ENCODE measurements around the gene TGIF2. TPM values are rescaled to one million over a fixed set of nuclear protein-coding genes. Genes with fewer than 3 reads are reported as not detected.
A peak's percentile ranks its signal among the peaks of the same experiment; 100 is the strongest.

The TGIF2 gene
- total and polyA plus RNA-seq, 9 of the 15 experiments (the other 6 are each of a cell fraction or from before 2014, with no cell fraction given) = 6.8 to 27.8 (median 15.7) TPM

GRCh38 chr20:36573103-36573797 lies at the start of gene TGIF2 (continued):
- TF ChIP-seq, protein P1, sequence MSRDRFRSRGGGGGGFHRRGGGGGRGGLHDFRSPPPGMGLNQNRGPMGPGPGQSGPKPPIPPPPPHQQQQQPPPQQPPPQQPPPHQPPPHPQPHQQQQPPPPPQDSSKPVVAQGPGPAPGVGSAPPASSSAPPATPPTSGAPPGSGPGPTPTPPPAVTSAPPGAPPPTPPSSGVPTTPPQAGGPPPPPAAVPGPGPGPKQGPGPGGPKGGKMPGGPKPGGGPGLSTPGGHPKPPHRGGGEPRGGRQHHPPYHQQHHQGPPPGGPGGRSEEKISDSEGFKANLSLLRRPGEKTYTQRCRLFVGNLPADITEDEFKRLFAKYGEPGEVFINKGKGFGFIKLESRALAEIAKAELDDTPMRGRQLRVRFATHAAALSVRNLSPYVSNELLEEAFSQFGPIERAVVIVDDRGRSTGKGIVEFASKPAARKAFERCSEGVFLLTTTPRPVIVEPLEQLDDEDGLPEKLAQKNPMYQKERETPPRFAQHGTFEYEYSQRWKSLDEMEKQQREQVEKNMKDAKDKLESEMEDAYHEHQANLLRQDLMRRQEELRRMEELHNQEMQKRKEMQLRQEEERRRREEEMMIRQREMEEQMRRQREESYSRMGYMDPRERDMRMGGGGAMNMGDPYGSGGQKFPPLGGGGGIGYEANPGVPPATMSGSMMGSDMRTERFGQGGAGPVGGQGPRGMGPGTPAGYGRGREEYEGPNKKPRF (IDR thresholded peaks at IDR 0.05; ENCODE audit: low read depth, low read length) = no peak
- no peak for TF ChIP-seq NR2C2 (CRISPR knock-in tag; IDR thresholded peaks at IDR 0.05)
- TF ChIP-seq NR2C2 (tag; IDR thresholded peaks at IDR 0.05) = no peak
- TF ChIP-seq CHCHD3 (CRISPR knock-in tag; IDR thresholded peaks at IDR 0.05) = no peak
- TF ChIP-seq ILK (tag; IDR thresholded peaks at IDR 0.05; ENCODE audit: borderline replicate concordance, low read depth) = no peak
- TF ChIP-seq, protein P2, sequence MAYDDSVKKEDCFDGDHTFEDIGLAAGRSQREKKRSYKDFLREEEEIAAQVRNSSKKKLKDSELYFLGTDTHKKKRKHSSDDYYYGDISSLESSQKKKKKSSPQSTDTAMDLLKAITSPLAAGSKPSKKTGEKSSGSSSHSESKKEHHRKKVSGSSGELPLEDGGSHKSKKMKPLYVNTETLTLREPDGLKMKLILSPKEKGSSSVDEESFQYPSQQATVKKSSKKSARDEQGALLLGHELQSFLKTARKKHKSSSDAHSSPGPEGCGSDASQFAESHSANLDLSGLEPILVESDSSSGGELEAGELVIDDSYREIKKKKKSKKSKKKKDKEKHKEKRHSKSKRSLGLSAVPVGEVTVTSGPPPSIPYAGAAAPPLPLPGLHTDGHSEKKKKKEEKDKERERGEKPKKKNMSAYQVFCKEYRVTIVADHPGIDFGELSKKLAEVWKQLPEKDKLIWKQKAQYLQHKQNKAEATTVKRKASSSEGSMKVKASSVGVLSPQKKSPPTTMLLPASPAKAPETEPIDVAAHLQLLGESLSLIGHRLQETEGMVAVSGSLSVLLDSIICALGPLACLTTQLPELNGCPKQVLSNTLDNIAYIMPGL (CRISPR knock-in tag; IDR thresholded peaks at IDR 0.05) = no peak
- no peak for TF ChIP-seq RBBP5 (IDR thresholded peaks at IDR 0.05; ENCODE audit: borderline replicate concordance, insufficient read depth, low read length, poor library complexity, severe bottlenecking)
- no peak for TF ChIP-seq ETV6 (IDR thresholded peaks at IDR 0.05; ENCODE audit: borderline replicate concordance in 1 of 2, low read depth in 2 of 2, low read length in 1 of 2)
- no peak for TF ChIP-seq ETV6 (CRISPR knock-in tag; IDR thresholded peaks at IDR 0.05; ENCODE audit: borderline replicate concordance)
- TF ChIP-seq C11orf30 (IDR thresholded peaks at IDR 0.05; ENCODE audit: low read depth) = no peak
- TF ChIP-seq TBP (optimal IDR thresholded peaks at IDR 0.05; ENCODE audit: low read depth, low read length) = peak; percentile 57
- 0 out of 2 replicates have a peak, but pooled peaks have one; percentile 10 for TF ChIP-seq MECOM (CRISPR knock-in tag; IDR thresholded peaks at IDR 0.05)
- TF ChIP-seq SMAD4 (CRISPR knock-in tag; conservative IDR thresholded peaks at IDR 0.05) = peak; percentile 63
- 0 out of 2 replicates have a peak, but pooled peaks have one; percentile 50 for TF ChIP-seq E2F4 (CRISPR knock-in tag; IDR thresholded peaks at IDR 0.05; ENCODE audit: low read depth)
- peak in 1 of 2 experiments; percentile 57 for TF ChIP-seq E2F6 (IDR thresholded peaks at IDR 0.05; ENCODE audit: borderline replicate concordance in 1 of 2, extremely low read depth in 1 of 2, insufficient read depth in 1 of 2, insufficient read length in 1 of 2, low read depth in 1 of 2, low read length in 1 of 2, poor library complexity in 1 of 2, severe bottlenecking in 1 of 2)
- peak; percentile 47; the same call in 1 of the 2 replicates for TF ChIP-seq NFRKB (IDR thresholded peaks at IDR 0.05; ENCODE audit: low read depth)

Measured in K562 (cell line).